Progenitor cell of endocrine pancreas (in vitro differentiated cells): ENCODE data around the gene BCL2A1. TPM values are rescaled to one million over a fixed set of nuclear protein-coding genes. Genes with fewer than 3 reads are reported as not detected.
"Not testable (repeated sequence)": the region's sequence is repeated elsewhere in the genome, so short reads cannot be mapped to it uniquely, and the experiment has no call there.

Source experiments
- DNase-seq: peaks from one replicate; pipeline ENCODE4 v3.0.0; 2021; ENCODE audit warnings: low spot score; ENCODE audit not compliant: unreplicated experiment
- H3K27ac Mint-ChIP-seq: 2 replicates; pipeline ENCODE4 v1.8.0; 2021; ENCODE audit warnings: mild to moderate bottlenecking, moderate library complexity, mixed read lengths
- H3K27me3 Mint-ChIP-seq: 2 replicates; pipeline ENCODE4 v1.8.0; 2021; ENCODE audit warnings: mixed read lengths
- H3K36me3 Mint-ChIP-seq: 2 replicates; pipeline ENCODE4 v1.8.0; 2022; ENCODE audit warnings: mixed read lengths; ENCODE audit not compliant: insufficient read depth
- H3K4me1 Mint-ChIP-seq: 2 replicates; pipeline ENCODE4 v1.8.0; 2021; ENCODE audit warnings: low read depth, mixed read lengths
- H3K4me3 Mint-ChIP-seq: 2 replicates; pipeline ENCODE4 v1.8.0; 2021; ENCODE audit warnings: low read depth, mild to moderate bottlenecking, moderate library complexity, mixed read lengths
- H3K9me3 Mint-ChIP-seq: 2 replicates; pipeline ENCODE4 v1.8.0; 2021; ENCODE audit warnings: low read depth, mixed read lengths
- total RNA-seq: library from RNA; stranded (reverse); gene quantifications from 2 replicates; pipeline ENCODE4 v1.2.1, GENCODE V29; 2021
- TF ChIP-seq, protein P1 (sequence below): fragments of 200-600 bp; sonication (generic); IDR thresholded peaks from one replicate; pipeline ENCODE4 v1.5.0; 2021; ENCODE audit warnings: antibody characterized with exemption, mild to moderate bottlenecking; ENCODE audit not compliant: unreplicated experiment

BCL2A1 gene
- total RNA-seq, 1 donor from 2014 or later = not detected

DNA sequence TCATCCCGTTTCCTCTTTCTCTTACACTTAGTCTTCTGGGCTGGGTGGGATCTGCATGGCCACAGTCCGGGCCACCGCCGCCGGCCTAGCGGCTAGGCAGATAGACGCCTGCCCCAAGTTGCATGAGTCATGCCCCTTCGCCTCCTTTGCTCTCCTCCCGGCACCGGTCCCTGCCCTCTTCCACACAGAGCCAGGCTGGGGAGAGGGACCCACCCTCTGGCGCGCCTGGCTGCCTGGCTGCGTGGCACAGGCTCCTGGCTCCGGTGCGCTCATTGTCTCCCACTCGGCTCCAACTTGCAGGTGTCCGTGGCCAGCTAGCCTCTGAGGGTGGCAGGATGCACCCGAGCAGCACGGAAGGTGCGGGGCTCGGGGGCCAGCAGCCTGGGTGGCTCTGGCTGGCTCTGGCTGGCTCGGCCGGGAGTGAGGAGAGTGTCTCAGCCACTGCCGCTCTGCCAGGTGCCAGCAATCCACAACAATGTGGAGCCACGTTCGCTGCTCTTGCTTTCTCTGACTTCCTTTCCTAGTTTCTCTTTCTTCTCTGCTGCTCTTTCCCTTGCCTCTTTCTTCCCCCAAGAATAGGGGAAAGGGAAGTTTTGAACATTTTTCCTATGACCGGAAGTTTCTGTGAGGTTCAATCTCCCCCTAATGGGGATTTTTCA lies 51.8 kb downstream of the BCL2A1 start:
- Mint-ChIP-seq H3K4me1 (peaks cover 7% of the 10 kb centered on the region), H3K9me3 (peaks cover 47% of the 10 kb centered on the region), H3K4me3 (no peak overlapping the region), H3K36me3 (peaks cover 75% of the 10 kb centered on the region), H3K27me3 (no peaks in the 10 kb centered on the region), H3K27ac (no peak overlapping the region)
- no peak for DNase-seq
- TF ChIP-seq, protein P1, sequence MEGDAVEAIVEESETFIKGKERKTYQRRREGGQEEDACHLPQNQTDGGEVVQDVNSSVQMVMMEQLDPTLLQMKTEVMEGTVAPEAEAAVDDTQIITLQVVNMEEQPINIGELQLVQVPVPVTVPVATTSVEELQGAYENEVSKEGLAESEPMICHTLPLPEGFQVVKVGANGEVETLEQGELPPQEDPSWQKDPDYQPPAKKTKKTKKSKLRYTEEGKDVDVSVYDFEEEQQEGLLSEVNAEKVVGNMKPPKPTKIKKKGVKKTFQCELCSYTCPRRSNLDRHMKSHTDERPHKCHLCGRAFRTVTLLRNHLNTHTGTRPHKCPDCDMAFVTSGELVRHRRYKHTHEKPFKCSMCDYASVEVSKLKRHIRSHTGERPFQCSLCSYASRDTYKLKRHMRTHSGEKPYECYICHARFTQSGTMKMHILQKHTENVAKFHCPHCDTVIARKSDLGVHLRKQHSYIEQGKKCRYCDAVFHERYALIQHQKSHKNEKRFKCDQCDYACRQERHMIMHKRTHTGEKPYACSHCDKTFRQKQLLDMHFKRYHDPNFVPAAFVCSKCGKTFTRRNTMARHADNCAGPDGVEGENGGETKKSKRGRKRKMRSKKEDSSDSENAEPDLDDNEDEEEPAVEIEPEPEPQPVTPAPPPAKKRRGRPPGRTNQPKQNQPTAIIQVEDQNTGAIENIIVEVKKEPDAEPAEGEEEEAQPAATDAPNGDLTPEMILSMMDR = no peak

DNA sequence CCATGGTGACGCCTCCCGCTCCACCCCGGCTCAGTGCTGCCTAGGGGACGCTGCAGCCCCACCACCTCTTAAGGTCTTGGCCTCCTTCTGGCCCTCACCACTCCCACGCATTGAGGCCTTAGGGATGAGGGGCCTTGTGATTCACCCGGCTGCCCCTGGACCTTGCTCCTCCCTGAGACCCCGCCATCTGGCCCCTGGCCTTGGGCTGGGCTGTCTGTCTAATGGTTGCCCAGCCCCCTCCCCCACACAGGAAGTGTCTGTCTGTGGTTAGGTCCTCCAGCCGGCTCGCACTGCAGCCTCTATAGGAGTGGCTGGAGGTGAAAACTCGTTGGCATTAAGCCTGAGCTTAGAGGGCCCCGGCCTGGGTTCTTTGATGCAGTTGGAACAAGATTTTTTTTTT lies 52.7 kb downstream of the BCL2A1 start:
- no peak overlapping the region for H3K4me3 Mint-ChIP-seq
- peaks cover 77% of the 10 kb centered on the region for H3K36me3 Mint-ChIP-seq
- no peaks in the 10 kb centered on the region for H3K27me3 Mint-ChIP-seq
- H3K9me3 Mint-ChIP-seq = peaks cover 51% of the 10 kb centered on the region
- TF ChIP-seq, protein P1 = no peak
- H3K4me1 Mint-ChIP-seq = peaks cover 6% of the 10 kb centered on the region
- DNase-seq = no peak
- no peak overlapping the region for H3K27ac Mint-ChIP-seq

DNA sequence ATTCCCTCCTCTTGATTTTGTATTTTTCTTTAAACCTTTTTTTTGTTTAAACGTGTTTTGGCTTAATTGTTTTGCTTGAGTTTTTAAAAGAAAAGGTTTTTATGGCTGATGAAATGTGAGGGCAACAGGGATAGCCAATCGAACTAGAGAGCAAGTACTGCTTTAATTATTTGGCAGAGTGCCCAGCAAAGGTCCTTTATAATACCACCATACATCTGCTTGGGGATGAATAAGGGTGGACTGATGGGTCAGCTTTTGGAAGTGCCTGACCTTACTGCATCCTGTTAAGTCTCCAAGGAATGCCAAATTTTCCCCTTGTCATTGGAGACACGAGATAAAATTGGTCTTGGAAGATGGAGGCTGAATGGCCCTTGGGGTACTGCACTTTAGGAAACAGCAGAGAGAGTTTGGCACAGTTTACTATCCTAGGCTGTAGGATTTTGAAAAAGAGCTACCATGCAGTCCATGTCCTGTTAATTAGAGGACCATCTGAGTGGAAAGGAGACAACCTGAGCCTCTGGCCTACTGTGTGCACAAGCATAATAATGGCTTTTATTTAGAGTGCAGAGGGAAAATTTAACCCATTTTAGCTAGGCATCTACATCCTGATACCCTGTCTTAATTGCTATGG lies 54.4 kb downstream of the BCL2A1 start:
- TF ChIP-seq, protein P1 = no peak
- Mint-ChIP-seq H3K4me1 (no peaks in the 10 kb centered on the region), H3K4me3 (no peak overlapping the region), H3K27me3 (no peaks in the 10 kb centered on the region), H3K36me3 (peaks cover 77% of the 10 kb centered on the region), H3K9me3 (peaks cover 54% of the 10 kb centered on the region), H3K27ac (no peak overlapping the region)
- DNase-seq = no peak

DNA sequence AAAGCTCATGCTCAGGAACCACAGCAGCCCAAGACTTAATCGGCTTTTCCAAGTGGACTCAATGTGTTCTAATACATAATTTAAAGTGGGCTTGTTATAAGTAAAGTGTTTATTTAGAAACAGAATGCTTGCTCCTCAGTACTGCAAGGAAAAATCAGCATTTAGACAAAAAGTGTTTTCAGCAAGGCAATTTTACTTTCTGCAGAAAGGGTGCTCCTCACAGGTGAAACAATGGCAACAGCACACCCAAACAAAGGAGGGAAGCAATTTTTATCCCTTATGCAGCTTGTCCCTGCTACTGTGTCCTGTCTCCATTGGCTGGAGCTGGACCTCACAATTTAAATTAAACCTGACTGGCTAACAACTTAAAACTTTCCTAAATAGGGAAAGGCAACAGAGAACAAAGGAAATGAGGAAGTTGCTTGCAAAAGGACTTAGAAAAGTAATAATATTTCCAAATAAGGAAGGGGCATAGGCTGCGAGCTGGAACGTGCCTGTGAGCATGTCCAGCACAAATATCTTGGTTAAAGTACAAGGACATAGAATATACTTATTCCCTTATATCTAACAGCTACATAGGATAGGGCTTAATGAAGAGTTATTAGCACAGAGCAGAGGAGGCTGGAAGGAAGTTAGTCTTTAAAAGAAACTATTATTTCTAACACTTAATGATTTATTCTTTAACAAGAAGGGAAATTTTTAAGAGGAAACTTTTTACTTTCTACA lies 55.1 kb downstream of the BCL2A1 start:
- H3K4me1 Mint-ChIP-seq, DNase-seq, H3K4me3 Mint-ChIP-seq, H3K27me3 Mint-ChIP-seq, H3K27ac Mint-ChIP-seq: not testable (repeated sequence)
- peaks cover 72% of the 10 kb centered on the region for H3K36me3 Mint-ChIP-seq
- H3K9me3 Mint-ChIP-seq = peaks cover 49% of the 10 kb centered on the region

DNA sequence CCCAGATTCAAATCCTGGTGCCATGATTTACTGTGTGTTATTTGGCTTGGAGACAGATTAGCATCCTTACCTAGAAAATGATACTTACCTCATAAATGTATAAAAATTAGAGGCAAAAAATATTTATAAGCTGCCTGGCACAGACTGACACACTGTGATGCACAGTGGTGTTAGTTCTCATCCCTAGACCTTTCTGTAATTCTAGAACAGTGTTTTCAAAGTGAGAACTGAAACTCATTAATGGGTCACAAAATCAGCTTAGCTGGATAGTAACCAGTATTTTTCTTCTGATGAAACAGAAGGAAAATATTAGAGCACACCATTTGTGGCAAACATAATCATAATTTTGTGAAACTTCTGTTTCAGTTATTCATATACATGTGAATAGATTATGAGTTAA lies 56.3 kb downstream of the BCL2A1 start:
- Mint-ChIP-seq H3K36me3 (peaks cover 72% of the 10 kb centered on the region), H3K27me3 (no peaks in the 10 kb centered on the region), H3K4me1 (no peaks in the 10 kb centered on the region), H3K27ac (no peak overlapping the region), H3K4me3 (no peak overlapping the region), H3K9me3 (peaks cover 57% of the 10 kb centered on the region)
- no peak for DNase-seq
- TF ChIP-seq, protein P1 = no peak

Other genes starting within 250 kb of the BCL2A1 start
- 33.3 and 33.6 TPM in 2 replicates for gene MTHFS, start 74.2 kb downstream of the BCL2A1 start, total RNA-seq
- 73.1 and 74.4 TPM in 2 replicates for gene ZFAND6, start 88.5 kb upstream of the BCL2A1 start, total RNA-seq
- 18.2 and 18.4 TPM in 2 replicates for gene FAH, start 181.8 kb upstream of the BCL2A1 start, total RNA-seq